HFFc6 (cell line): ENCODE results near the gene SKI. TPM values are rescaled to one million over a fixed set of nuclear protein-coding genes. Genes with fewer than 3 reads are reported as not detected.

Experiments used
- DNase-seq: peaks from one replicate; pipeline ENCODE4 v3.0.0-alpha.2; 2018
- H3K27ac Mint-ChIP-seq: 2 replicates; pipeline ENCODE4 v1.8.0; 2020; ENCODE audit warnings: mild to moderate bottlenecking, mixed read lengths
- H3K27me3 Mint-ChIP-seq: 2 replicates; pipeline ENCODE4 v1.8.0; 2021; ENCODE audit warnings: mild to moderate bottlenecking, moderate library complexity, mixed read lengths; ENCODE audit not compliant: insufficient read depth
- H3K36me3 Mint-ChIP-seq: 2 replicates; pipeline ENCODE4 v1.8.0; 2021; ENCODE audit warnings: low read depth, mixed read lengths
- H3K4me1 Mint-ChIP-seq: 2 replicates; pipeline ENCODE4 v1.8.0; 2020; ENCODE audit warnings: low read depth, mixed read lengths
- H3K4me3 Mint-ChIP-seq: 2 replicates; pipeline ENCODE4 v1.8.0; 2020; ENCODE audit warnings: mild to moderate bottlenecking, moderate library complexity, mixed read lengths
- H3K9me3 Mint-ChIP-seq: 2 replicates; pipeline ENCODE4 v1.8.0; 2020; ENCODE audit warnings: mild to moderate bottlenecking, mixed read lengths
- CTCF ChIP-seq: fragments of 200-600 bp; sonication (generic); IDR thresholded peaks from 2 replicates; pipeline ENCODE4 v1.5.0; 2021; ENCODE audit warnings: antibody characterized with exemption, mild to moderate bottlenecking
- total RNA-seq, 6 experiments: library from RNA; stranded (reverse); fragmentation: NEBNext Ultra II Directional; extraction: Animal tissue kit (Norgen Biotek cat#: 25700); gene quantifications; 2 replicates in 1 of 6; 3 replicates in 5 of 6; pipeline ENCODE4 v1.2.3, GENCODE V29; 2021

SKI gene
- total RNA-seq, 6 experiments from 2014 or later = 63.7 to 76.6 (median 66.1) TPM

DNA sequence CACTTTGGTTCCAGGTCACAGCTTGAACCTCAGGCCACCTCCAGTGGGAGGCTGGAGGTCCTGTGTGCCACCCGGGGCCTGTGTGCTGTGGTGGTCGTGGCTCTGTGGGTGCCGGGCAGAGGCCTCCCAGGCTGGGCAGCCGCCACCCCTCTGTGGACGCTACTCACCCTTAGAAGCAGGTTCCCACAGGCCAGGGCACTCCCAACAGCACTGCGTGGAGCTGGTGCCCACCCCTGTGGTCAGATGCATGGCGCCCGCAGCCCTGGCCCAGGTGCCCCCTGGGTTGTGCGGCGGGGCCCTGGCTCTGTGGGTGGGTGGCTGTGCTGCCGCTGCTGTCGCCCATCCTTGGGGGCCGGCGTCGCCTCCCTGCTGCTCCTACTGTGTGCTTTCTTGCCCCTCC is 39.7 kb downstream of the SKI start:
- H3K4me3 Mint-ChIP-seq = no peak overlapping the region
- no peak overlapping the region for H3K27ac Mint-ChIP-seq
- H3K27me3 Mint-ChIP-seq = no peaks in the 10 kb centered on the region
- TF ChIP-seq CTCF = no peak
- no peaks in the 10 kb centered on the region for H3K36me3 Mint-ChIP-seq
- H3K9me3 Mint-ChIP-seq = no peaks in the 10 kb centered on the region
- H3K4me1 Mint-ChIP-seq = peaks cover 27% of the 10 kb centered on the region
- DNase-seq = no peak

- DNase-seq = no peak
- Mint-ChIP-seq H3K27ac (no peak overlapping the region), H3K4me3 (no peak overlapping the region), H3K4me1 (peaks cover 27% of the 10 kb centered on the region), H3K27me3 (no peaks in the 10 kb centered on the region), H3K36me3 (no peaks in the 10 kb centered on the region), H3K9me3 (no peaks in the 10 kb centered on the region)
- TF ChIP-seq CTCF = no peak
Measured at GRCh38 chr1:2268285-2269056, 40.4 kb downstream of the SKI start.

GRCh38 chr1:2269193-2269921 is 41.2 kb downstream of the SKI start:
- H3K36me3 Mint-ChIP-seq = no peaks in the 10 kb centered on the region
- no peak overlapping the region; the same call in 1 of the 2 replicates for H3K27ac Mint-ChIP-seq
- no peaks in the 10 kb centered on the region for H3K27me3 Mint-ChIP-seq
- no peaks in the 10 kb centered on the region for H3K9me3 Mint-ChIP-seq
- DNase-seq = no peak
- H3K4me1 Mint-ChIP-seq = peaks cover 27% of the 10 kb centered on the region
- TF ChIP-seq CTCF = no peak
- H3K4me3 Mint-ChIP-seq = no peak overlapping the region

DNA sequence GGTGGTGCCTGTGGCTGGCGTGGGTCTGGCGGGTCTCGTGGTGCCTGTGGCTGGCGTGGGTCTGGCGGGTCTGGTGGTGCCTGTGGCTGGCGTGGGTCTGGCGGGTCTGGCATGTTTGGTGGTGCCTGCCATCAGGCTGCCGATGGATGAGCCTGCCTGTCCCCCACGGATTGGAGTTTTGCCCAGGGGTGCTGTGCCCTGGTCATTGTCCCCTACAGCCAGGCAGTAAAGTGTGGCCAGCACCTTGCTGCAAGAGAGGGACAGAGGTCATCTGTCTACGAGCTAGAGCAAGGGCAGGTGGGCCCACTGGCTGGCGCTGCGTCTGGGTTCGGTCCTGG is 41.8 kb downstream of the SKI start:
- DNase-seq = no peak
- peaks cover 23% of the 10 kb centered on the region for H3K4me1 Mint-ChIP-seq
- H3K9me3 Mint-ChIP-seq = no peaks in the 10 kb centered on the region
- H3K27me3 Mint-ChIP-seq = no peaks in the 10 kb centered on the region
- no peak overlapping the region for H3K27ac Mint-ChIP-seq
- TF ChIP-seq CTCF = no peak
- H3K36me3 Mint-ChIP-seq = no peaks in the 10 kb centered on the region
- H3K4me3 Mint-ChIP-seq = no peak overlapping the region

- H3K4me1 Mint-ChIP-seq = peaks cover 17% of the 10 kb centered on the region
- no peak for DNase-seq
- H3K4me3 Mint-ChIP-seq = no peak overlapping the region
- no peaks in the 10 kb centered on the region for H3K36me3 Mint-ChIP-seq
- no peak for TF ChIP-seq CTCF
- H3K27me3 Mint-ChIP-seq = no peaks in the 10 kb centered on the region
- H3K9me3 Mint-ChIP-seq = no peaks in the 10 kb centered on the region
- no peak overlapping the region; the same call in 1 of the 2 replicates for H3K27ac Mint-ChIP-seq
Measured at GRCh38 chr1:2270260-2271100, 42.4 kb downstream of the SKI start.
